H1 (cell line): ENCODE measurements around the gene SH2D7. TPM values are rescaled to one million over a fixed set of nuclear protein-coding genes. Genes with fewer than 3 reads are reported as not detected.

Source experiments
- CTCF ChIA-PET: fragments of 300-600 bp; sonication (Branson Sonifier 250); formaldehyde crosslinking; loops from one replicate; lab custom pipeline; 2021; ENCODE audit not compliant: partially characterized antibody; lab: Charles Lee
- POLR2A ChIA-PET: fragments of 300-600 bp; sonication (Branson Sonifier 250); formaldehyde crosslinking; loops from one replicate; lab custom pipeline; 2021; ENCODE audit warnings: inconsistent platforms; ENCODE audit not compliant: partially characterized antibody; lab: Charles Lee
- DNase-seq, 2 experiments: peaks; one replicate each; pipeline versions ENCODE4 v3.0.0 to v3.0.0-alpha.2; 2010 to 2022; ENCODE audit warnings: low spot score in 2 of 2, low read depth in 1 of 2, mixed read lengths in 1 of 2
- FAIRE-seq: peaks from 2 replicates; lab custom pipeline; 2011; peaks lifted over from hg19 to GRCh38; lab: Jason Lieb, UNC
- H2AFZ ChIP-seq: 2 replicates; pipeline ENCODE4 v1.8.1; 2012; ENCODE audit warnings: low read length, inconsistent platforms
- H2AK5ac ChIP-seq: 2 replicates; pipeline ENCODE4 v1.6.1; 2013; ENCODE audit warnings: low read depth, low read length
- H2BK120ac ChIP-seq: replicated peaks from 2 replicates; pipeline ENCODE3; 2013; ENCODE audit warnings: low read depth, low read length, inconsistent platforms
- H2BK12ac ChIP-seq: 2 replicates; pipeline ENCODE4 v1.6.1; 2013; ENCODE audit warnings: low read depth, low read length
- H2BK15ac ChIP-seq: 2 replicates; pipeline ENCODE4 v1.6.1; 2013; ENCODE audit warnings: low read length
- H2BK20ac ChIP-seq: 2 replicates; pipeline ENCODE4 v1.6.1; 2013; ENCODE audit warnings: low read length
- H2BK5ac ChIP-seq: 2 replicates; pipeline ENCODE4 v1.6.1; 2013; ENCODE audit warnings: low read depth, low read length
- H3K14ac ChIP-seq: 2 replicates; pipeline ENCODE4 v1.6.1; 2013; ENCODE audit warnings: inconsistent platforms; ENCODE audit not compliant: insufficient read length
- H3K18ac ChIP-seq: 2 replicates; pipeline ENCODE4 v1.6.1; 2013; ENCODE audit warnings: low read length; ENCODE audit errors: extremely low read depth
- H3K23ac ChIP-seq: 2 replicates; pipeline ENCODE4 v1.6.1; 2013; ENCODE audit warnings: inconsistent platforms; ENCODE audit not compliant: insufficient read length
- H3K23me2 ChIP-seq: 2 replicates; pipeline ENCODE4 v1.6.1; 2013; ENCODE audit warnings: low read depth, low read length
- H3K27ac ChIP-seq: 2 replicates; pipeline ENCODE4 v1.6.1; 2011; ENCODE audit warnings: low read depth, low read length, inconsistent platforms
- H3K27me3 ChIP-seq, 4 experiments: replicated peaks in 1 of 4; 1 replicate in 1 of 4; 2 replicates in 3 of 4; pipeline versions ENCODE4 v1.6.1 to v1.8.1; 2011 to 2013; ENCODE audit warnings: low read length in 3 of 4, mild to moderate bottlenecking in 3 of 4, inconsistent platforms in 2 of 4, mixed read lengths in 2 of 4, moderate library complexity in 1 of 4; ENCODE audit not compliant: control insufficient read depth in 3 of 4, insufficient read depth in 3 of 4; ENCODE audit errors: extremely low read depth in 1 of 4
- H3K36me3 ChIP-seq, 4 experiments: 2 replicates each; pipeline versions ENCODE4 v1.6.1 to v1.8.1; 2011 to 2013; ENCODE audit warnings: mild to moderate bottlenecking in 4 of 4, low read length in 3 of 4, moderate library complexity in 2 of 4, control low read depth in 1 of 4, inconsistent platforms in 1 of 4; ENCODE audit not compliant: insufficient read depth in 4 of 4, control insufficient read depth in 2 of 4
- H3K4ac ChIP-seq: replicated peaks from 2 replicates; pipeline ENCODE3; 2013; ENCODE audit warnings: low read length, low read depth, mixed read lengths, inconsistent platforms; ENCODE audit not compliant: insufficient read length
- H3K4me1 ChIP-seq, 4 experiments: replicated peaks in 1 of 4; 1 replicate in 1 of 4; 2 replicates in 3 of 4; pipeline versions ENCODE4 v1.6.1 to v1.8.1; 2011 to 2013; ENCODE audit warnings: low read length in 3 of 4, inconsistent platforms in 2 of 4, mixed read lengths in 1 of 4; ENCODE audit not compliant: insufficient read depth in 4 of 4, control insufficient read depth in 3 of 4
- H3K4me2 ChIP-seq, 2 experiments: 2 replicates each; pipeline versions ENCODE4 v1.6.1 to v1.8.1; 2011 to 2013; ENCODE audit warnings: low read depth in 2 of 2, low read length in 2 of 2, control low read depth in 1 of 2, inconsistent platforms in 1 of 2, mild to moderate bottlenecking in 1 of 2; ENCODE audit not compliant: insufficient read depth in 1 of 2
- H3K4me3 ChIP-seq, 4 experiments: fragments of 200-600, 300-600 bp in 1 of 4; sonication (generic), shearing (Covaris generic), sonication (Bioruptor Twin) in 1 of 4; 2 replicates each; pipeline versions ENCODE4 v1.5.1 to v1.8.1; 2011 to 2016; ENCODE audit warnings: low read length in 4 of 4, low read depth in 3 of 4, control low read depth in 2 of 4, inconsistent platforms in 2 of 4, mild to moderate bottlenecking in 2 of 4, mixed read lengths in 1 of 4, moderate library complexity in 1 of 4; ENCODE audit not compliant: insufficient read depth in 2 of 4; ENCODE audit errors: extremely low read depth in 1 of 4
- H3K56ac ChIP-seq: replicated peaks from 2 replicates; pipeline ENCODE3; 2013; ENCODE audit warnings: low read depth, mild to moderate bottlenecking, mixed read lengths, low read length, inconsistent platforms; ENCODE audit not compliant: insufficient read length
- H3K79me1 ChIP-seq: 2 replicates; pipeline ENCODE4 v1.6.1; 2013; ENCODE audit warnings: low read depth, low read length, control low read depth
- H3K79me2 ChIP-seq, 2 experiments: 2 replicates each; pipeline versions ENCODE4 v1.6.1 to v1.8.1; 2012 to 2013; ENCODE audit warnings: low read length in 2 of 2, mild to moderate bottlenecking in 2 of 2, inconsistent platforms in 1 of 2; ENCODE audit not compliant: insufficient read depth in 2 of 2, control insufficient read depth in 1 of 2
- H3K9ac ChIP-seq, 4 experiments: replicated peaks in 1 of 4; 1 replicate in 1 of 4; 2 replicates in 3 of 4; pipeline versions ENCODE4 v1.6.1 to v1.8.1; 2011 to 2013; ENCODE audit warnings: low read depth in 3 of 4, low read length in 3 of 4, control low read depth in 2 of 4, mild to moderate bottlenecking in 2 of 4, moderate library complexity in 2 of 4, inconsistent platforms in 1 of 4; ENCODE audit errors: extremely low read depth in 1 of 4
- H3K9me3 ChIP-seq, 2 experiments: 2 replicates each; pipeline versions ENCODE4 v1.6.1 to v1.8.1; 2012 to 2013; ENCODE audit warnings: mild to moderate bottlenecking in 2 of 2, moderate library complexity in 2 of 2, control low read depth in 1 of 2, inconsistent platforms in 1 of 2, low read depth in 1 of 2, low read length in 1 of 2, mixed read lengths in 1 of 2; ENCODE audit not compliant: insufficient read depth in 2 of 2
- H4K20me1 ChIP-seq, 2 experiments: replicated peaks in 1 of 2; 2 replicates each; pipeline versions ENCODE3 to v1.8.1; 2011 to 2013; ENCODE audit warnings: inconsistent platforms in 2 of 2, low read length in 2 of 2, mild to moderate bottlenecking in 1 of 2; ENCODE audit not compliant: insufficient read depth in 2 of 2, control insufficient read depth in 1 of 2
- H4K5ac ChIP-seq: 2 replicates; pipeline ENCODE4 v1.6.1; 2013; ENCODE audit warnings: low read length, low read depth, mixed read lengths, inconsistent platforms; ENCODE audit not compliant: insufficient read length
- H4K8ac ChIP-seq: 2 replicates; pipeline ENCODE4 v1.8.0; 2013; ENCODE audit warnings: mild to moderate bottlenecking, moderate library complexity, low read length, inconsistent platforms; ENCODE audit not compliant: insufficient read depth; ENCODE audit errors: extremely low read depth
- H4K91ac ChIP-seq: replicated peaks from 2 replicates; pipeline ENCODE3; 2013; ENCODE audit warnings: low read length, mixed read lengths, inconsistent platforms; ENCODE audit not compliant: insufficient read length
- ASH2L ChIP-seq: fragments of 200-600, 300-600 bp; sonication (generic); IDR thresholded peaks from one replicate; pipeline ENCODE4 v1.7.1; 2017; ENCODE audit warnings: low read length
- ATF3 ChIP-seq: IDR thresholded peaks from 2 replicates; pipeline ENCODE4 v1.6.1; 2011; ENCODE audit warnings: low read depth, mild to moderate bottlenecking, low read length; ENCODE audit not compliant: insufficient read depth
- CBX5 ChIP-seq: fragments of 300-800, 300-1000 bp; sonication (generic); IDR thresholded peaks from 2 replicates; pipeline ENCODE4 v1.7.1; 2016; ENCODE audit warnings: antibody characterized with exemption, low read length, low read depth
- CEBPB ChIP-seq: IDR thresholded peaks from 2 replicates; pipeline ENCODE4 v1.6.1; 2012; ENCODE audit warnings: low read depth, low read length
- CHD1 ChIP-seq: IDR thresholded peaks from 2 replicates; pipeline ENCODE4 v1.6.1; 2012; ENCODE audit warnings: low read depth, low read length, improper control_type of control experiment
- CREB1 ChIP-seq: IDR thresholded peaks from 2 replicates; pipeline ENCODE4 v1.6.1; 2012; ENCODE audit warnings: inconsistent platforms
- EP300 ChIP-seq, 2 experiments: IDR thresholded peaks; 1 replicate in 1 of 2; 2 replicates in 1 of 2; pipeline ENCODE4 v1.6.1; 2011 to 2012; ENCODE audit warnings: low read depth in 2 of 2, low read length in 2 of 2, mild to moderate bottlenecking in 2 of 2, borderline replicate concordance in 1 of 2, inconsistent platforms in 1 of 2, moderate library complexity in 1 of 2
- GTF2F1 ChIP-seq: IDR thresholded peaks from 2 replicates; pipeline ENCODE4 v1.6.1; 2012; ENCODE audit warnings: low read depth, low read length, improper control_type of control experiment, borderline replicate concordance
- KDM4A ChIP-seq: IDR thresholded peaks from one replicate; pipeline ENCODE4 v1.7.1; 2012; ENCODE audit warnings: low read depth, mild to moderate bottlenecking, moderate library complexity, low read length, inconsistent platforms; ENCODE audit not compliant: severe bottlenecking
- POLR2AphosphoS5 ChIP-seq: IDR thresholded peaks from 2 replicates; pipeline ENCODE4 v1.6.1; 2011; ENCODE audit warnings: low read depth, low read length
- RBBP5 ChIP-seq: IDR thresholded peaks from 2 replicates; pipeline ENCODE4 v1.7.1; 2012; ENCODE audit warnings: low read depth, mild to moderate bottlenecking, inconsistent platforms, low read length, moderate library complexity, borderline replicate concordance
- SP1 ChIP-seq: IDR thresholded peaks from 2 replicates; pipeline ENCODE4 v1.6.1; 2011; ENCODE audit warnings: low read depth, low read length
- TBP ChIP-seq: IDR thresholded peaks from 2 replicates; pipeline ENCODE4 v1.6.1; 2011; ENCODE audit warnings: low read depth, low read length, improper control_type of control experiment
- TCF12 ChIP-seq: IDR thresholded peaks from 2 replicates; pipeline ENCODE4 v1.6.1; 2011; ENCODE audit warnings: low read depth, mild to moderate bottlenecking, low read length
- WGBS, 2 experiments: shearing (Covaris generic) in 1 of 2; methylation state at CpG; one replicate each; pipeline versions ENCODE4 v1.1.6 to v1.1.7; 2013 to 2015; ENCODE audit warnings: low lambda C conversion rate in 2 of 2, mixed read lengths in 2 of 2, inconsistent platforms in 1 of 2, low coverage in 1 of 2, missing lambda C conversion rate in 1 of 2; ENCODE audit not compliant: insufficient replicate concordance in 2 of 2, insufficient coverage in 1 of 2, insufficient read length in 1 of 2; ENCODE audit errors: extremely low coverage in 1 of 2, missing lambda C conversion rate in 1 of 2; 5-methylcytosine and 5-hydroxymethylcytosine counted together
- polyA plus RNA-seq, 7 experiments: library from polyadenylated mRNA; depleted of rRNA in 3 of 7; stranded (reverse) in 5 of 7; unstranded in 2 of 7; fragments of >200 nt in 5 of 7; fragments of 200-250 nt in 2 of 7; gene quantifications; 1 replicate in 5 of 7; 2 replicates in 1 of 7; 4 replicates in 1 of 7; pipeline versions ENCODE4 v1.2.1 to v1.2.3, GENCODE V29; 2011 to 2013; ENCODE audit warnings: missing spikeins in 2 of 7, mixed read lengths in 2 of 7
- total RNA-seq: library from RNA; stranded (reverse); fragmentation: NEBNext Ultra II Directional; extraction: Animal tissue kit (Norgen Biotek cat#: 25700); gene quantifications from 2 replicates; pipeline ENCODE4 v1.2.1, GENCODE V29; 2021

Gene SH2D7
- total and polyA plus RNA-seq, 2 of the 8 experiments (the other 6 are each of a cell fraction or from before 2014, with no cell fraction given), result not detected

DNA sequence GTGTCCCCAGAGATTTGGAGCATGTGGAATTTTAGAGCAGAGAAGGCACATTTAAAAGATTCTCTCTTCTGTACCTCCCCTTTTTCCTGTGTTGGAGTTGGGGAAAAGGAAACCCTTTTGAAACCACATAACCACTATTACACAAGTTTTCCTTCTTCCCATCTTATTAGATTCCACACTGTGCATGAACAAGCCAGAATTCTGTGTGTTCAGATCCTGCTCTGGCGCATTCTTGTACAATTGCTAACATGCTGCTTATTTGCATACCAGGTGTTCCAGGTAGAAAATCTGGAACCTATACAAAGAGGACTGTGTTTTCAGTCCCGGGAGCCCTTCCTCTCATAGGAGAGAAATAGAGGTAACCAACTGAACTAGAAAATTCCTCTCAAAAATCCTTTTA lies 41.4 kb downstream of the SH2D7 start:
- no peak overlapping the region for H2BK120ac ChIP-seq
- DNase-seq, result no peak
- no peak overlapping the region for H3K4me3 ChIP-seq
- FAIRE-seq, result no peak
- no peak overlapping the region for H2AFZ ChIP-seq
- no peak overlapping the region for H3K18ac ChIP-seq
- no peak overlapping the region for H3K56ac ChIP-seq
- WGBS, 2 experiments, result 97% methylated on average over 2 of the region's 2 CpGs; no CpG with 5 or more reads in 1 of the 2 experiments
- no peak overlapping the region for H2AK5ac ChIP-seq
- TF ChIP-seq EP300 (IDR thresholded peaks at IDR 0.05; ENCODE audit: borderline replicate concordance in 1 of 2, low read depth in 2 of 2, low read length in 2 of 2) (no peak), RBBP5 (no peak), GTF2F1 (no peak), TCF12 (no peak), SP1 (no peak), CHD1 (no peak), CEBPB (no peak), ATF3 (no peak), CREB1 (no peak), KDM4A (no peak), CBX5 (no peak), ASH2L (no peak), POLR2AphosphoS5 (no peak), TBP (no peak)
- TF ChIP-seq, all 59 proteins: peak for 0
- Histone ChIP-seq H3K27ac (no peak overlapping the region), H3K9me3 (no peaks in the 10 kb centered on the region), H3K4me1 (peaks cover 0 to 19% (median 12%) of the 10 kb centered on the region in 4 experiments; a peak in 6 of 7 replicates), H3K36me3 (no peaks in the 10 kb centered on the region), H3K14ac (no peak overlapping the region), H3K23ac (no peak overlapping the region), H4K20me1 (no peaks in the 10 kb centered on the region), H3K79me1 (peaks cover 3% of the 10 kb centered on the region; the same call in 1 of the 2 replicates), H4K8ac (no peak overlapping the region), H4K5ac (no peak overlapping the region), H4K91ac (no peak overlapping the region), H3K23me2 (peaks cover 10% of the 10 kb centered on the region), H3K79me2 (no peaks in the 10 kb centered on the region), H2BK20ac (no peak overlapping the region), H2BK15ac (no peak overlapping the region), H2BK12ac (no peak overlapping the region), H3K4me2 (no peak overlapping the region), H3K4ac (no peak overlapping the region), H2BK5ac (no peak overlapping the region), H3K27me3 (no peaks in the 10 kb centered on the region; a peak in 1 of 7 replicates), H3K9ac (no peak overlapping the region)
- CTCF ChIA-PET, result interaction anchor here (0.6 kb wide), 1 partner anchor 25 kb away, joined by 3 read pairs; no protein-coding TSS in a partner anchor
- POLR2A ChIA-PET, result no interaction called here
